PC-3 (cell line): Measurements from ENCODE around the gene IRF5. TPM values are rescaled to one million over a fixed set of nuclear protein-coding genes. Genes with fewer than 3 reads are reported as not detected.
A peak's percentile ranks its signal among the peaks of the same experiment; 100 is the strongest.

Experiments
- ATAC-seq: fragments of 200-7000 bp; cut with Tn5 transposase; 2 replicates; pipeline ENCODE4 v1.9.1; 2020; ENCODE audit warnings: mild to moderate bottlenecking, moderate library complexity
- BruUV-seq: library from RNA; stranded (reverse); fragments of 400-500 nt; replicated peaks from 2 replicates; lab custom pipeline; 2021; lab: Mats Ljungman, UMichigan
- CTCF ChIA-PET: fragments of 300-600 bp; sonication (Branson Sonifier 250); formaldehyde crosslinking; loops from one replicate; lab custom pipeline; 2022; ENCODE audit warnings: antibody characterized with exemption; lab: Charles Lee
- POLR2A ChIA-PET: fragments of 300-600 bp; sonication (Branson Sonifier 250); formaldehyde crosslinking; loops from one replicate; lab custom pipeline; 2022; ENCODE audit warnings: antibody characterized with exemption; ENCODE audit not compliant: unreplicated experiment; lab: Charles Lee
- DNase-seq: peaks from one replicate; pipeline ENCODE4 v3.0.0-alpha.2; 2015
- H2AFZ ChIP-seq: fragments of 300-600 bp; sonication (generic); 2 replicates; pipeline ENCODE4 v1.6.0; 2016; ENCODE audit warnings: antibody characterized with exemption, low read length
- H3F3A ChIP-seq: fragments of 300-600 bp; sonication (generic); one replicate; pipeline ENCODE4 v1.6.0; 2017; ENCODE audit warnings: antibody characterized with exemption, low read length, control low read depth, mild to moderate bottlenecking; ENCODE audit not compliant: unreplicated experiment
- H3K27ac ChIP-seq: fragments of 300-600 bp; sonication (generic); 2 replicates; pipeline ENCODE4 v1.5.1; 2016; ENCODE audit warnings: mild to moderate bottlenecking, low read length
- H3K27me3 ChIP-seq: fragments of 300-600 bp; sonication (generic); 2 replicates; pipeline ENCODE4 v1.6.1; 2016; ENCODE audit warnings: low read length, mixed read lengths
- H3K36me3 ChIP-seq: fragments of 300-600 bp; sonication (generic); 2 replicates; pipeline ENCODE4 v1.6.1; 2016; ENCODE audit warnings: low read depth, mixed run types, low read length, mixed read lengths
- H3K4me1 ChIP-seq: fragments of 300-600 bp; sonication (generic); 2 replicates; pipeline ENCODE4 v1.5.1; 2016; ENCODE audit warnings: low read length; ENCODE audit not compliant: insufficient read depth
- H3K4me2 ChIP-seq: fragments of 300-600 bp; sonication (generic); 2 replicates; pipeline ENCODE4 v1.6.0; 2016; ENCODE audit warnings: low read length
- H3K4me3 ChIP-seq: fragments of 300-600 bp; sonication (generic); 2 replicates; pipeline ENCODE4 v1.5.1; 2016; ENCODE audit warnings: mild to moderate bottlenecking, low read length, mixed read lengths
- H3K79me2 ChIP-seq: fragments of 300-600 bp; sonication (generic); 2 replicates; pipeline ENCODE4 v1.6.1; 2017; ENCODE audit warnings: low read length, mixed read lengths
- H3K9ac ChIP-seq: fragments of 300-600 bp; sonication (generic); 2 replicates; pipeline ENCODE4 v1.6.0; 2016; ENCODE audit warnings: mild to moderate bottlenecking, low read length
- H3K9me2 ChIP-seq: fragments of 300-600 bp; sonication (generic); replicated peaks from 2 replicates; pipeline ENCODE4 v1.6.1; 2016; ENCODE audit warnings: mixed run types, low read length, mixed read lengths
- H3K9me3 ChIP-seq: fragments of 300-600 bp; sonication (generic); 2 replicates; pipeline ENCODE4 v1.6.1; 2016; ENCODE audit warnings: low read length, mixed read lengths
- H4K20me1 ChIP-seq: fragments of 300-600 bp; sonication (generic); 2 replicates; pipeline ENCODE4 v1.6.1; 2016; ENCODE audit warnings: low read length, mixed read lengths
- CTCF ChIP-seq: fragments of 300-600 bp; sonication (generic); conservative IDR thresholded peaks from 2 replicates; pipeline ENCODE4 v1.5.1; 2017; ENCODE audit warnings: antibody characterized with exemption, low read depth, mild to moderate bottlenecking, low read length
- EZH2 ChIP-seq: fragments of 300-600 bp; sonication (generic); IDR thresholded peaks from one replicate; pipeline ENCODE4 v1.6.1; 2017; ENCODE audit warnings: antibody characterized with exemption, mild to moderate bottlenecking, low read length; ENCODE audit not compliant: unreplicated experiment
- EZH2phosphoT487 ChIP-seq: fragments of 300-600 bp; sonication (generic); IDR thresholded peaks from 2 replicates; pipeline ENCODE4 v1.6.1; 2018; ENCODE audit warnings: mild to moderate bottlenecking, antibody characterized with exemption, low read length, borderline replicate concordance
- intact Hi-C: fragments of 100-400 bp; cut with micrococcal nuclease; formaldehyde crosslinking; loops from 2 replicates; pipeline ENCODE4 v1.9.0; 2023
- total RNA-seq: library from RNA; depleted of rRNA; stranded (reverse); fragments of >200 nt; gene quantifications from 2 replicates; pipeline ENCODE4 v1.2.3, GENCODE V29; 2014

IRF5 gene
- total RNA-seq, 1 experiment from 2014 or later, result 15.3 TPM

GRCh38 chr7:128959296-128959695 is 21.6 kb downstream of the IRF5 start:
- Histone ChIP-seq H3K79me2 (no peaks in the 10 kb centered on the region), H3K9ac (no peak overlapping the region), H3K9me3 (no peaks in the 10 kb centered on the region), H3K36me3 (peaks cover 34% of the 10 kb centered on the region), H3K4me3 (no peak overlapping the region), H3K4me1 (peaks cover 9% of the 10 kb centered on the region), H2AFZ (no peak overlapping the region), H3F3A (peaks cover 3% of the 10 kb centered on the region), H4K20me1 (no peaks in the 10 kb centered on the region; the same call in 1 of the 2 replicates), H3K9me2 (no peaks in the 10 kb centered on the region), H3K27ac (no peak overlapping the region), H3K4me2 (no peak overlapping the region), H3K27me3 (no peaks in the 10 kb centered on the region)
- no peak for TF ChIP-seq CTCF
- TF ChIP-seq EZH2phosphoT487, result no peak
- no peak for TF ChIP-seq EZH2
- no TSS peak for BruUV-seq
- DNase-seq (no peak), ATAC-seq (no peak)
- CTCF ChIA-PET, result no interaction called here
- POLR2A ChIA-PET, result no interaction called here
- intact Hi-C loops, result no loop called here

- Histone ChIP-seq H3K27ac (peak overlapping the region; percentile 74), H3K36me3 (peaks cover 41% of the 10 kb centered on the region)
- peak; percentile 94 for ATAC-seq
Measured at GRCh38 chr7:128961030-128961659, 23.4 kb downstream of the IRF5 start.

More at GRCh38 chr7:128961030-128961659, 23.4 kb downstream of the IRF5 start:
- TF ChIP-seq CTCF, result no peak
- TF ChIP-seq EZH2phosphoT487, result no peak
- TF ChIP-seq EZH2, result no peak
- peaks cover 9% of the 10 kb centered on the region for H3K4me1 ChIP-seq
- no peaks in the 10 kb centered on the region for H3K79me2 ChIP-seq
- intact Hi-C loops, result no loop called here
- no peak overlapping the region for H3K9ac ChIP-seq
- H3K4me2 ChIP-seq, result 0 out of 2 replicates have a peak overlapping the region, but pooled peaks have one; percentile 40
- POLR2A ChIA-PET, result no interaction called here
- no peaks in the 10 kb centered on the region; the same call in 1 of the 2 replicates for H4K20me1 ChIP-seq
- no peaks in the 10 kb centered on the region for H3K9me2 ChIP-seq
- no peaks in the 10 kb centered on the region for H3K27me3 ChIP-seq
- DNase-seq, result peak; percentile 77
- H3K4me3 ChIP-seq, result no peak overlapping the region
- CTCF ChIA-PET, result no interaction called here
- no peak overlapping the region for H2AFZ ChIP-seq
- no peaks in the 10 kb centered on the region for H3K9me3 ChIP-seq
- H3F3A ChIP-seq, result peaks cover 8% of the 10 kb centered on the region
- BruUV-seq, result no TSS peak
